Esophagus muscularis mucosa (tissue), 3 donors: ENCODE results near the gene RNASEH2A.

Experiments used
- CTCF ChIP-seq, 3 experiments: fragments of 200-600 bp in 2 of 3; fragments of 450-650 bp in 1 of 3; sonication (generic) in 2 of 3; IDR thresholded peaks; one replicate each; pipeline ENCODE4 v1.5.1; 2017 to 2019; ENCODE audit warnings: antibody characterized with exemption in 3 of 3, mild to moderate bottlenecking in 2 of 3, moderate library complexity in 1 of 3
- POLR2A ChIP-seq: fragments of 450-650 bp; IDR thresholded peaks from one replicate; pipeline ENCODE4 v1.6.1; 2017; ENCODE audit warnings: antibody characterized with exemption, moderate library complexity, mild to moderate bottlenecking, low read depth

DNA sequence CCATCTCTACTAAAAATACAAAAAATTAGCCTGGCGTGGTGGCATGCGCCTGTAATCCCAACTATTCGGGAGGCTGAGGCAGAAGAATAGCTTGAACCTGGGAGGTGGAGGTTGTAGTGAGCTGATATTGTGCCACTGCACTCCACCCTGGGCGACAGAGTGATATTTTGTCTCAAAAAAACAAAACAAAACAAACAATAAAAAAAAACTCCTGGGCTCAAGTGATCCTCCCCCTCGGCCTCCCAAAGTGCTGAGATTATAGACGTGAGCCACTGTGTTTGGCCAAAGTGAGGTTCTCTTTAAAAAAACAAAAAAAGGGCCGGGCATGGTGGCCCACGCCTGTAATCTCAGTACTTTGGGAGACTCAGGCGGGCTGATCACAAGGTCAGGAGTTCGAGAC lies 18.9 kb upstream of the RNASEH2A start:
- TF ChIP-seq CTCF (IDR thresholded peaks at IDR 0.05) (no peak), POLR2A (no peak)
